Neural cell (in vitro differentiated cells): Measurements from ENCODE around the gene PGP.

Source experiments
- CTCF ChIP-seq: fragments of 450-650 bp; IDR thresholded peaks from 2 replicates; pipeline ENCODE4 v1.5.1; 2014; ENCODE audit warnings: antibody characterized with exemption, mild to moderate bottlenecking, moderate library complexity; ENCODE audit not compliant: poor library complexity, severe bottlenecking
- EP300 ChIP-seq: fragments of 450-650 bp; conservative IDR thresholded peaks from 2 replicates; pipeline ENCODE4 v1.6.1; 2014; ENCODE audit warnings: antibody characterized with exemption, mild to moderate bottlenecking, moderate library complexity; ENCODE audit not compliant: poor library complexity, severe bottlenecking
- EZH2 ChIP-seq: fragments of 200-600, 300-800 bp; shearing (Covaris generic), sonication (generic); IDR thresholded peaks from 2 replicates; pipeline ENCODE4 v1.6.1; 2014; ENCODE audit warnings: antibody characterized with exemption, low read length, borderline replicate concordance, mild to moderate bottlenecking; ENCODE audit not compliant: insufficient read depth, poor library complexity, severe bottlenecking
- POLR2AphosphoS5 ChIP-seq: IDR thresholded peaks from 2 replicates; pipeline ENCODE4 v1.6.1; 2012
- TAF1 ChIP-seq: IDR thresholded peaks from 2 replicates; pipeline ENCODE4 v1.6.1; 2012; ENCODE audit warnings: low read depth

- no peak for TF ChIP-seq POLR2AphosphoS5
- no peak for TF ChIP-seq EZH2
- TF ChIP-seq TAF1 = no peak
- no peak for TF ChIP-seq CTCF
- TF ChIP-seq EP300 = no peak
These were observed 24.5 kb downstream of the PGP start for GRCh38 chr16:2190002-2190658.
